ENCODE data around the gene CCDC158.

The CCDC158 gene

DNA sequence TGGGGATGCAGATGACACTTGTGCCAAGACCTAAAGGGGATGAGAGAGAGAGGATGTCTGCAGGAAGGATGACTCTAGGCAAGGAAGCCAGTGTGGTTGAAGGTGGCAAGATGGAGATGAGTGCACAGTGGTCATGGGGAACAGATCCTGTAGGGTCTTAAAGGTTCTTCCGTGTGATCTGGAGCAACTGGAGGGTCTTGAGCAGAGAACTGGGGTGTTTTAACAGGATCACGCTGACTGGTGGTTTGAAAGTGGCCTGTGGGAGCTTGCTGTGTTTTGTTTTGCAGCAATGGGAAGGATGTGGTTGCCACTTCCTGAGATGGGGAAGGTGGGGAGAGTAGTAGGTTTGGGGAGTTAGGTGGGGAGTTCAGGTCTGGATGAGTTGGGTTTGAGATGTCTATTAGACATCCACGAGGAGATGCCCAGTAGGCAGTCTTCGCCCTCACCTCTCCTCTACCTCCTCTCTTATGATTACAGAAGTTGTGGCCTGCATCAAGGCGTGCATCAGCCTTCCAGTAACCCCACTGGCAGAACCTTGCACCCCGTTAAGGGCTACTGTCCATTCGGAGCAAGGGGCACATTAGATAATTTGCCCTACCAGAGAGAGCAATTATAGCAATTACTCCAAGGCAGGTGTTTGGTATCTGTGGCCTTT, 115.8 kb downstream of the CCDC158 start:
- TF ChIP-seq, protein P1, sequence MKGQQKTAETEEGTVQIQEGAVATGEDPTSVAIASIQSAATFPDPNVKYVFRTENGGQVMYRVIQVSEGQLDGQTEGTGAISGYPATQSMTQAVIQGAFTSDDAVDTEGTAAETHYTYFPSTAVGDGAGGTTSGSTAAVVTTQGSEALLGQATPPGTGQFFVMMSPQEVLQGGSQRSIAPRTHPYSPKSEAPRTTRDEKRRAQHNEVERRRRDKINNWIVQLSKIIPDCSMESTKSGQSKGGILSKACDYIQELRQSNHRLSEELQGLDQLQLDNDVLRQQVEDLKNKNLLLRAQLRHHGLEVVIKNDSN (IDR thresholded peaks at IDR 0.05) = no peak
- TF ChIP-seq RAD21 (IDR thresholded peaks at IDR 0.05; ENCODE audit: low read depth) = no peak
- no peak for TF ChIP-seq FOXM1 (IDR thresholded peaks at IDR 0.05; ENCODE audit: borderline replicate concordance, low read depth)
- TF ChIP-seq CEBPB (IDR thresholded peaks at IDR 0.05) = no peak
- TF ChIP-seq, protein P2, sequence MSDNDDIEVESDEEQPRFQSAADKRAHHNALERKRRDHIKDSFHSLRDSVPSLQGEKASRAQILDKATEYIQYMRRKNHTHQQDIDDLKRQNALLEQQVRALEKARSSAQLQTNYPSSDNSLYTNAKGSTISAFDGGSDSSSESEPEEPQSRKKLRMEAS (IDR thresholded peaks at IDR 0.05) = no peak
- no peak for TF ChIP-seq ZBTB7A (IDR thresholded peaks at IDR 0.05; ENCODE audit: low read depth)
- no peak for TF ChIP-seq YY1 (IDR thresholded peaks at IDR 0.05; ENCODE audit: low read depth)
- TF ChIP-seq, protein P3, sequence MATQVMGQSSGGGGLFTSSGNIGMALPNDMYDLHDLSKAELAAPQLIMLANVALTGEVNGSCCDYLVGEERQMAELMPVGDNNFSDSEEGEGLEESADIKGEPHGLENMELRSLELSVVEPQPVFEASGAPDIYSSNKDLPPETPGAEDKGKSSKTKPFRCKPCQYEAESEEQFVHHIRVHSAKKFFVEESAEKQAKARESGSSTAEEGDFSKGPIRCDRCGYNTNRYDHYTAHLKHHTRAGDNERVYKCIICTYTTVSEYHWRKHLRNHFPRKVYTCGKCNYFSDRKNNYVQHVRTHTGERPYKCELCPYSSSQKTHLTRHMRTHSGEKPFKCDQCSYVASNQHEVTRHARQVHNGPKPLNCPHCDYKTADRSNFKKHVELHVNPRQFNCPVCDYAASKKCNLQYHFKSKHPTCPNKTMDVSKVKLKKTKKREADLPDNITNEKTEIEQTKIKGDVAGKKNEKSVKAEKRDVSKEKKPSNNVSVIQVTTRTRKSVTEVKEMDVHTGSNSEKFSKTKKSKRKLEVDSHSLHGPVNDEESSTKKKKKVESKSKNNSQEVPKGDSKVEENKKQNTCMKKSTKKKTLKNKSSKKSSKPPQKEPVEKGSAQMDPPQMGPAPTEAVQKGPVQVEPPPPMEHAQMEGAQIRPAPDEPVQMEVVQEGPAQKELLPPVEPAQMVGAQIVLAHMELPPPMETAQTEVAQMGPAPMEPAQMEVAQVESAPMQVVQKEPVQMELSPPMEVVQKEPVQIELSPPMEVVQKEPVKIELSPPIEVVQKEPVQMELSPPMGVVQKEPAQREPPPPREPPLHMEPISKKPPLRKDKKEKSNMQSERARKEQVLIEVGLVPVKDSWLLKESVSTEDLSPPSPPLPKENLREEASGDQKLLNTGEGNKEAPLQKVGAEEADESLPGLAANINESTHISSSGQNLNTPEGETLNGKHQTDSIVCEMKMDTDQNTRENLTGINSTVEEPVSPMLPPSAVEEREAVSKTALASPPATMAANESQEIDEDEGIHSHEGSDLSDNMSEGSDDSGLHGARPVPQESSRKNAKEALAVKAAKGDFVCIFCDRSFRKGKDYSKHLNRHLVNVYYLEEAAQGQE (IDR thresholded peaks at IDR 0.05; ENCODE audit: low read depth) = no peak
- no peak for TF ChIP-seq CREB1 (IDR thresholded peaks at IDR 0.05; ENCODE audit: low read depth)
- TF ChIP-seq TEAD4 (IDR thresholded peaks at IDR 0.05) = no peak
- TF ChIP-seq EGR1 (IDR thresholded peaks at IDR 0.05) = no peak

DNA sequence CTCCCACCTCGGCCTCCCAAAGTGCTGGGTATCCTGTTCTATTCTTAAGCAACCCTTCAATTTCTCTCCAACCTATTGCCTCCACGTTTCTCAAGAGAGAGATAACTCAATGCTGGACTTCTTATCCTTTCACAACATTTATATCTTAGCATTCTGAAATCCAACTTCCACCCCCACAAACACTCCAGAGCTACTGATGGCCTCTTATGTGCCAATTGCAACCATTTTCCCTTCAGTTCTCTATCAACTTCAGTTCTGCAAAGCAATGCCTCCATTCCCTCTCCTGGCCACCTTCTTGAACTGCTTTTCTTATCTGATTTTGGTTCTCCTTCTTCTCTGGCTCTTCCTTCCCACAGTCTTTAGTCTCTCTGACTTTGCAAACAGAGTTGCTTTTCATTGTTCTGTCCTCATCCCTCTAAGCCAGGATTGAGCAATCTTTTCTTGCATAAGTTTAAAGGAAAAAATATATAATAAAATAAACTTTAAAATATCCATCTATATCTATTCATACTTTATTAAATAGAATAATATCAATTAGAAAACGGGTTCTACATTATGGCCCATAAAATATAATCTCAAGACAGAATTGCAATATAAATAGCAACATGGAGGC, 118.0 kb downstream of the CCDC158 start:
- TF ChIP-seq, protein P2 (IDR thresholded peaks at IDR 0.05) = no peak
- TF ChIP-seq TAF1 (IDR thresholded peaks at IDR 0.05; ENCODE audit: low read depth) = no peak
- TF ChIP-seq EP300 (IDR thresholded peaks at IDR 0.05; ENCODE audit: borderline replicate concordance) = no peak
- no peak for TF ChIP-seq CEBPB (IDR thresholded peaks at IDR 0.05)
- TF ChIP-seq ZBTB7A (IDR thresholded peaks at IDR 0.05; ENCODE audit: low read depth) = no peak
- no peak for TF ChIP-seq RAD21 (IDR thresholded peaks at IDR 0.05; ENCODE audit: low read depth)
- TF ChIP-seq TCF12 (IDR thresholded peaks at IDR 0.05; ENCODE audit: low read depth) = no peak
- TF ChIP-seq TEAD4 (IDR thresholded peaks at IDR 0.05) = no peak
- TF ChIP-seq EGR1 (IDR thresholded peaks at IDR 0.05) = no peak
- no peak for TF ChIP-seq NFIC (IDR thresholded peaks at IDR 0.05)
- no peak for TF ChIP-seq YY1 (IDR thresholded peaks at IDR 0.05; ENCODE audit: low read depth)
- no peak for TF ChIP-seq CREB1 (IDR thresholded peaks at IDR 0.05; ENCODE audit: low read depth)
- TF ChIP-seq, protein P1 (IDR thresholded peaks at IDR 0.05) = no peak
- TF ChIP-seq FOXM1 (IDR thresholded peaks at IDR 0.05; ENCODE audit: borderline replicate concordance, low read depth) = no peak
- TF ChIP-seq, protein P3 (IDR thresholded peaks at IDR 0.05; ENCODE audit: low read depth) = no peak

DNA sequence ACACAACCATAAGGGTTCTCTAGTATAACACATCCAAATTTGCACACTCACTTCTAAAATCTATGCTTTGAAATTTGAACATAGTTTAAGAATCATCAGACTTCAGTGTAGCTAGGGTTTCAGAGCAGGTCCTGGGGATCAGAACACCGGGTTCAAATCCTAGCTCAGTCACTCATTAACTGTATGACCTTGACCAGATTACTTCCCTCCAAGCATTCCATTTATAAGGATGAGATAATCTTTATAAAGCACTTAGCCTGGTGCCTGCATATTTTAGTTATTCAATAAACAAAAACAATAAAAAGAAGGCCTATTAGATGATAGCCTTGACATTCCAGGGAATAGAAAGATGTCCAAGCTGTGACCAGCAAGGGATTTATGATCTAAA, 119.2 kb downstream of the CCDC158 start:
- TF ChIP-seq, protein P1 (IDR thresholded peaks at IDR 0.05) = no peak
- TF ChIP-seq TEAD4 (IDR thresholded peaks at IDR 0.05) = no peak
- TF ChIP-seq TAF1 (IDR thresholded peaks at IDR 0.05; ENCODE audit: low read depth) = no peak
- TF ChIP-seq, protein P3 (IDR thresholded peaks at IDR 0.05; ENCODE audit: low read depth) = no peak
- TF ChIP-seq NFIC (IDR thresholded peaks at IDR 0.05) = no peak
- TF ChIP-seq ZBTB7A (IDR thresholded peaks at IDR 0.05; ENCODE audit: low read depth) = no peak
